Suprapubic skin (tissue), 4 donors: Measurements from ENCODE around the gene NR1H2. TPM values are rescaled to one million over a fixed set of nuclear protein-coding genes. Genes with fewer than 3 reads are reported as not detected.

Experiments
- DNase-seq, 2 donors: peaks; one replicate each; pipeline ENCODE4 v3.0.0-alpha.2; 2019; ENCODE audit warnings: low spot score in 2 of 2
- H3K27ac ChIP-seq: fragments of 200-600 bp; sonication (generic); one replicate; pipeline ENCODE4 v1.5.1; 2019
- H3K27me3 ChIP-seq: fragments of 200-600 bp; sonication (generic); one replicate; pipeline ENCODE4 v1.5.1; 2019
- H3K36me3 ChIP-seq: fragments of 200-600 bp; sonication (generic); one replicate; pipeline ENCODE4 v1.5.1; 2019
- H3K4me1 ChIP-seq: fragments of 200-600 bp; sonication (generic); one replicate; pipeline ENCODE4 v1.5.1; 2019
- H3K4me3 ChIP-seq: fragments of 200-600 bp; sonication (generic); one replicate; pipeline ENCODE4 v1.5.1; 2019; ENCODE audit warnings: mild to moderate bottlenecking
- H3K9me3 ChIP-seq: fragments of 200-600 bp; sonication (generic); one replicate; pipeline ENCODE4 v1.5.1; 2019
- EP300 ChIP-seq: sonication (generic); formaldehyde crosslinking; IDR thresholded peaks from one replicate; pipeline ENCODE4 v1.6.1; 2017; ENCODE audit warnings: antibody characterized with exemption
- POLR2A ChIP-seq, 2 donors: fragments of 450-650 bp; IDR thresholded peaks; one replicate each; pipeline ENCODE4 v1.6.1; 2017; ENCODE audit warnings: antibody characterized with exemption in 2 of 2, mild to moderate bottlenecking in 2 of 2, moderate library complexity in 2 of 2
- POLR2AphosphoS5 ChIP-seq, 3 donors: sonication (generic); formaldehyde crosslinking; IDR thresholded peaks; one replicate each; pipeline ENCODE4 v1.6.1; 2017; ENCODE audit warnings: antibody characterized with exemption in 3 of 3
- WGBS: methylation state at CpG from one replicate; pipeline ENCODE4 v1.1.5; 2018; 5-methylcytosine and 5-hydroxymethylcytosine counted together
- total RNA-seq, 4 donors: library from RNA; depleted of rRNA; stranded (reverse); fragments of >200 nt; gene quantifications; one replicate each; pipeline ENCODE4 v1.1.0, GENCODE V29; 2016
- TF ChIP-seq, protein P1 (sequence below), 2 donors: fragments of 200-600 bp in 1 of 2; fragments of 450-650 bp in 1 of 2; sonication (generic) in 1 of 2; IDR thresholded peaks; one replicate each; pipeline ENCODE4 v1.5.1; 2016 to 2019; ENCODE audit warnings: antibody characterized with exemption in 2 of 2, mild to moderate bottlenecking in 1 of 2, moderate library complexity in 1 of 2

NR1H2 gene
- total RNA-seq, 4 donors from 2014 or later: 80.6 to 94.7 (median 88.9) TPM

DNA sequence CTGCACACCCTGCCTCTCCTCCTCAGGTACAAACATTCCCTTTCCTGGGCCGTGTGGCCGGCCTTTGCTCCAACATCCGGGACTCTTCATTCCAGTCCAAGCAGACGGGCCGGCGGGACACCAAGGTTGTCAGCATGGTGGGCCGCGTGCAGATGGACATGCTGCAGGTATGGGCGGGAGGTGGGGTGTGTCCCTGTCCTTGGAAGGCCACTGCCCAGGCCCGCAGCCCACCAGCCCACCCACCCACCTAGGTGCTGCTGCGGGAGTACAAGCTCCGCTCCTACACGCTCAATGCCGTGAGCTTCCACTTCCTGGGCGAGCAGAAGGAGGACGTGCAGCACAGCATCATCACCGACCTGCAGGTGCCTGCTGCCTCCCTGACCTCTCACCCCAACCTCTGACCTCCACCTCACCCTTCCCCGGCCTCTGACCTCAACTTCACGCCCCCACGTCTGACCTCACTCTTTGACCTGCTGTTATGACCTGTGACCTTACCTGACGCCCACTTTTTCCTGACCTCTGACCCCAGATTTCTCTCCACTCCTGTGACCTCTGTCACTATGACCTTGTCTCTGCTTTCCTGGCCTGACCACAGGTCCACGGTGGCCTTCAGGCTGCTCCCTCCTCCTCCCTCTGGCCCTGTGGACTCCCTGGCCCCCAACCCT lies 30.0 kb downstream of the NR1H2 start:
- Histone ChIP-seq H3K9me3 (no peaks in the 10 kb centered on the region), H3K4me1 (no peaks in the 10 kb centered on the region), H3K36me3 (peaks cover 58% of the 10 kb centered on the region), H3K27ac (no peak overlapping the region), H3K4me3 (no peak overlapping the region), H3K27me3 (no peaks in the 10 kb centered on the region)
- peak in 1 of 2 donors; percentile 54 for DNase-seq
- 92% methylated on average over 15 of the region's 22 CpGs for WGBS
- TF ChIP-seq EP300: no peak
- TF ChIP-seq, protein P1, sequence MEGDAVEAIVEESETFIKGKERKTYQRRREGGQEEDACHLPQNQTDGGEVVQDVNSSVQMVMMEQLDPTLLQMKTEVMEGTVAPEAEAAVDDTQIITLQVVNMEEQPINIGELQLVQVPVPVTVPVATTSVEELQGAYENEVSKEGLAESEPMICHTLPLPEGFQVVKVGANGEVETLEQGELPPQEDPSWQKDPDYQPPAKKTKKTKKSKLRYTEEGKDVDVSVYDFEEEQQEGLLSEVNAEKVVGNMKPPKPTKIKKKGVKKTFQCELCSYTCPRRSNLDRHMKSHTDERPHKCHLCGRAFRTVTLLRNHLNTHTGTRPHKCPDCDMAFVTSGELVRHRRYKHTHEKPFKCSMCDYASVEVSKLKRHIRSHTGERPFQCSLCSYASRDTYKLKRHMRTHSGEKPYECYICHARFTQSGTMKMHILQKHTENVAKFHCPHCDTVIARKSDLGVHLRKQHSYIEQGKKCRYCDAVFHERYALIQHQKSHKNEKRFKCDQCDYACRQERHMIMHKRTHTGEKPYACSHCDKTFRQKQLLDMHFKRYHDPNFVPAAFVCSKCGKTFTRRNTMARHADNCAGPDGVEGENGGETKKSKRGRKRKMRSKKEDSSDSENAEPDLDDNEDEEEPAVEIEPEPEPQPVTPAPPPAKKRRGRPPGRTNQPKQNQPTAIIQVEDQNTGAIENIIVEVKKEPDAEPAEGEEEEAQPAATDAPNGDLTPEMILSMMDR (IDR thresholded peaks at IDR 0.05): no peak
- TF ChIP-seq POLR2A (IDR thresholded peaks at IDR 0.05): no peak
- no peak for TF ChIP-seq POLR2AphosphoS5 (IDR thresholded peaks at IDR 0.05)

DNA sequence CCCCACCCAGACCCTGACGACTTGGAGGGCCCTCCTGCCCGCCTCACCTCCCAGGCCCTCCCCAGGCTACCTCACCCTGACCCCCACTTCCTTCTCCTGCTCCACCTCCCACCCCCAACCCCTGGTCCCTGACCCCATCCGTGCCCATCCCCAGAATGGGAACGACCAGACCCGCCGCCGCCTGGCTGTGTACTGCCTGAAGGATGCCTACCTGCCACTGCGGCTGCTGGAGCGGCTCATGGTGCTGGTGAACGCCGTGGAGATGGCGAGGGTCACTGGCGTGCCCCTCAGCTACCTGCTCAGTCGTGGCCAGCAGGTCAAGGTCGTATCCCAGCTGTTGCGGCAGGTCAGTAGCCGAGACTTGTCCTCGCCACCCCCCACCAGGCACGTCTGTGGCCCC lies 30.6 kb downstream of the NR1H2 start:
- Histone ChIP-seq H3K27me3 (no peaks in the 10 kb centered on the region), H3K27ac (no peak overlapping the region), H3K4me1 (no peaks in the 10 kb centered on the region), H3K4me3 (no peak overlapping the region), H3K9me3 (no peaks in the 10 kb centered on the region), H3K36me3 (peaks cover 57% of the 10 kb centered on the region)
- WGBS: 98% methylated on average over 15 of the region's 19 CpGs
- no peak for DNase-seq
- TF ChIP-seq, protein P1 (IDR thresholded peaks at IDR 0.05): no peak
- TF ChIP-seq EP300 (no peak), POLR2AphosphoS5 (IDR thresholded peaks at IDR 0.05) (no peak), POLR2A (IDR thresholded peaks at IDR 0.05) (no peak)

DNA sequence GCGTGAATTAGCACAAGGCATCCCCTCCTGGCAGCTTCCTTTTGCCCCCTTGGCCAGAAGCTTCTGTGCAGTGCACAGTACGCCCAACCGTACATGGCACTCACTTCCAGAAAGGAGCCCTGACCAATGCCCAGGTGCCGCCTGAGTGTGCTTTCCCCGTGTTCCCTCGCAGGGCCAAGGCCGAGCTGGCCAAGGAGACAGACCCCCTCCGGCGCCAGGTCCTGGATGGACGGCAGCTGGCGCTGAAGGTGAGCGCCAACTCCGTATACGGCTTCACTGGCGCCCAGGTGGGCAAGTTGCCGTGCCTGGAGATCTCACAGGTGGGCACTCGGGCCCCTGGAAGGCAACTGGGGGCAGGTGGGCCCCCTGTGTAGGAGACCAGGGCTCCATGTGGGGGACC lies 33.1 kb downstream of the NR1H2 start:
- H3K4me1 ChIP-seq: no peaks in the 10 kb centered on the region
- no peaks in the 10 kb centered on the region for H3K9me3 ChIP-seq
- WGBS: 89% methylated on average over 10 of the region's 17 CpGs
- no peaks in the 10 kb centered on the region for H3K27me3 ChIP-seq
- no peak overlapping the region for H3K4me3 ChIP-seq
- peaks cover 32% of the 10 kb centered on the region for H3K36me3 ChIP-seq
- DNase-seq: no peak
- no peak overlapping the region for H3K27ac ChIP-seq
- TF ChIP-seq POLR2A (IDR thresholded peaks at IDR 0.05) (no peak), POLR2AphosphoS5 (IDR thresholded peaks at IDR 0.05) (no peak), EP300 (no peak)
- TF ChIP-seq, protein P1 (IDR thresholded peaks at IDR 0.05): no peak

DNA sequence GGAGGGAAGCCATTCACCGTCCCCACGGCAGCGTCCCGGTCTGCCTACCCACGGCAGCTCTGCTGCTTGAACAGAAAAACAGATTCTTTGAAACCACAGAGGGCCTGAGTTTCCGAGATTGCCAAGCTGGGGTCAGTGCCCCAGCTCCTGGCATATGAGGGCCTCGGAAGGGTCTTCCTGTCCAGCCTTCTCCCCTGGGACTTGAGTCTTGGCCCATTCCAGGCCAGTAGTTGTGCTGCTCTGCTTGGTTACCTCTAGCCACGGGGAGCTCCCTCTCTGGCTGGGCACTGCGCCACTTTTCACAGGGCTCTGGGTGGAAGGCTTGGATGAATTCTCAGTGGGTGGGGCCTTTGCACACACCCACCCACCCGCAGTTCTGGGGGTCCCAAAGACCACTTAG lies 33.9 kb downstream of the NR1H2 start:
- H3K4me1 ChIP-seq: no peaks in the 10 kb centered on the region
- H3K27ac ChIP-seq: no peak overlapping the region
- no peaks in the 10 kb centered on the region for H3K9me3 ChIP-seq
- no peaks in the 10 kb centered on the region for H3K27me3 ChIP-seq
- 90% methylated on average over 7 of the region's 10 CpGs for WGBS
- H3K4me3 ChIP-seq: no peak overlapping the region
- H3K36me3 ChIP-seq: peaks cover 32% of the 10 kb centered on the region
- no peak for DNase-seq
- TF ChIP-seq EP300: no peak
- TF ChIP-seq POLR2AphosphoS5 (IDR thresholded peaks at IDR 0.05): no peak
- no peak for TF ChIP-seq POLR2A (IDR thresholded peaks at IDR 0.05)
- TF ChIP-seq, protein P1 (IDR thresholded peaks at IDR 0.05): no peak

DNA sequence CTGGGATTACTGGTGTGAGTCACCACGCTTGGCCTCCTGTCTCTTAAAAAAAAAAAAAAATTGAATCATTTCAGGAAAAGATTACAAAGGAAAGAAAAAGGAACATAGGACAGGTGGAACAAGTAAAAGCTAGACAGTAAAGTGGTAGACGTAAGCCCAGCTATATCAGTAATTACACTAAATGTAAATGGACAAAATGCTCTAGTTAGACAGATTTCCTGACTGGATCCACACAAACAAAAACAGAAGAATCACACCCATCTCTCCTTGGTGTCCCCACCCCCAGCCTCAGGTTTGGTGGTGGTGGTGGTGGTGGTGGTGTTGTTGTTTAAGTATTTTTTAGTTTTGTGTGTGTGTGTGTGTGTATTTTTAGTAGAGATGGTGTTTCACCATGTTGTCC lies 36.2 kb downstream of the NR1H2 start:
- H3K36me3 ChIP-seq: peaks cover 20% of the 10 kb centered on the region
- WGBS: 94% methylated on average over 2 of the region's 2 CpGs
- no peaks in the 10 kb centered on the region for H3K4me1 ChIP-seq
- no peak for TF ChIP-seq POLR2AphosphoS5 (IDR thresholded peaks at IDR 0.05)
- TF ChIP-seq EP300: no peak
- TF ChIP-seq POLR2A (IDR thresholded peaks at IDR 0.05): no peak
- TF ChIP-seq, protein P1 (IDR thresholded peaks at IDR 0.05): no peak
- DNase-seq: no peak
- H3K4me3 ChIP-seq: no peak overlapping the region
- H3K27ac ChIP-seq: no peak overlapping the region
- H3K27me3 ChIP-seq: peaks cover 11% of the 10 kb centered on the region
- H3K9me3 ChIP-seq: no peaks in the 10 kb centered on the region
